ENCODE measurements around the gene ARHGEF28. TPM values are rescaled to one million over a fixed set of nuclear protein-coding genes. Genes with fewer than 3 reads are reported as not detected.

ARHGEF28 gene
- total and polyA plus RNA-seq, 2 of the 4 experiments (the other 2 are of a cell fraction), result 3.6 to 16.0 TPM

DNA sequence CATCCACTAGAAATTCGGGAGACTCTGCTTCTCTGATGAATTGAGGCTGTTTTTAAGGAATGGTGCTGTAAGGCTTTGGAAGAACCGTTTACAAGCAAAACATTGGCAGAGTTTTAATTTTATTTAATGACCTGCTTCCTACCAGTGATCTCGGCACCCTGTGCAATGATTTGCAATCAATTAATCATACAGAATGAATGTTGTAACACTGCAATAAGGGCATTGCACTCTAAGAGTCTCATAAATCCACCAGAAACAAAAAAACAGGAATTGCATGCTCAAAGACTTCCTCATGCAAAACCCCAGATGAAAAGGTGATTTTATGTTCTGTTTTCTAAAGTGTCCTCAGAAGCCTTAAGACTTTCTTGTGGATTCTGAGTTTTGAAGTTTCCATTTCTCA is 295.7 kb downstream of the ARHGEF28 start:
- no peak overlapping the region for H3K4me2 ChIP-seq (ENCODE audit: low read depth, low read length)
- 80% methylated on average over 1 of the region's 3 CpGs; no CpG with 5 or more reads in 1 of the 2 experiments for WGBS, 2 experiments (ENCODE audit: extremely low coverage in 2 of 2, insufficient read length in 1 of 2)
- H3K23ac ChIP-seq (ENCODE audit: low read depth, low read length), result no peak overlapping the region
- DNase-seq (no peak), ATAC-seq (ENCODE audit: low read depth) (no peak)
- no peak overlapping the region for H2BK20ac ChIP-seq (ENCODE audit: low read depth, low read length)
- no peaks in the 10 kb centered on the region for H3K9me3 ChIP-seq (ENCODE audit: control insufficient read depth, insufficient read depth, low read length)
- H3K36me3 ChIP-seq (ENCODE audit: control insufficient read depth, insufficient read depth, low read length), result no peaks in the 10 kb centered on the region
- H2AK5ac ChIP-seq (ENCODE audit: low read depth, low read length), result no peak overlapping the region
- no peak overlapping the region for H2AK9ac ChIP-seq (replicated peaks; ENCODE audit: low read depth, low read length, poor library complexity)
- no peak overlapping the region for H2BK15ac ChIP-seq (ENCODE audit: low read depth, low read length)
- no peak overlapping the region for H4K5ac ChIP-seq (ENCODE audit: low read depth, low read length)
- no peaks in the 10 kb centered on the region for H3K27me3 ChIP-seq (ENCODE audit: control insufficient read depth, insufficient read depth, low read length)
- H3K4me1 ChIP-seq (ENCODE audit: control insufficient read depth, insufficient read depth, low read length), result no peaks in the 10 kb centered on the region
- ChIA-PET POLR2A (ENCODE audit: unreplicated experiment) (no interaction called here), CTCF (no interaction called here)
- no peak overlapping the region for H3K9ac ChIP-seq (ENCODE audit: low read depth, low read length)
- H3K9me1 ChIP-seq (ENCODE audit: insufficient read depth, low read length), result no peaks in the 10 kb centered on the region; the same call in 1 of the 2 replicates
- no peak overlapping the region for H4K8ac ChIP-seq (ENCODE audit: low read depth in 2 of 2, low read length in 2 of 2)
- no peak overlapping the region for H3K56ac ChIP-seq (ENCODE audit: extremely low read depth, insufficient read depth, low read length)
- H3K79me1 ChIP-seq (ENCODE audit: low read depth in 1 of 2, low read length in 2 of 2), result no peaks in the 10 kb centered on the region; a peak in 2 of 4 replicates
- dilution Hi-C loops (cut with HindIII; ENCODE audit: low sequenced_read_pairs, unreplicated experiment) (no loop called here), in situ Hi-C loops (cut with MboI; ENCODE audit: low sequenced_read_pairs) (loop anchor here (25.0 kb wide), 1 partner anchor 991 kb away; no protein-coding TSS in a partner anchor), intact Hi-C loops (cut with micrococcal nuclease) (no loop called here)
- BruUV-seq (replicated peaks), result no TSS peak
- no peak overlapping the region for H3K4me3 ChIP-seq (ENCODE audit: insufficient read depth, low read depth, low read length)
- no peak overlapping the region for H2AFZ ChIP-seq (replicated peaks; ENCODE audit: low read length, poor library complexity)
- H4K91ac ChIP-seq (ENCODE audit: insufficient read depth, low read depth, low read length), result no peak overlapping the region
- H3K4ac ChIP-seq (ENCODE audit: low read depth, low read length), result no peak overlapping the region
- no peak overlapping the region for H2BK120ac ChIP-seq (ENCODE audit: low read depth, low read length)
- no peaks in the 10 kb centered on the region for H4K20me1 ChIP-seq (ENCODE audit: insufficient read depth, low read length)
- no peak overlapping the region for H2BK5ac ChIP-seq (ENCODE audit: low read depth, low read length, poor library complexity, severe bottlenecking)
- no peak overlapping the region for H3K14ac ChIP-seq (replicated peaks; ENCODE audit: low read depth, low read length)
- TF ChIP-seq BHLHE40 (IDR thresholded peaks at IDR 0.05; ENCODE audit: low read depth, low read length) (no peak), RAD21 (IDR thresholded peaks at IDR 0.05; ENCODE audit: low read length) (no peak), RFX5 (IDR thresholded peaks at IDR 0.05; ENCODE audit: low read depth, low read length) (no peak), RCOR1 (IDR thresholded peaks at IDR 0.05; ENCODE audit: insufficient replicate concordance, low read length) (no peak), MXI1 (IDR thresholded peaks at IDR 0.05; ENCODE audit: borderline replicate concordance, low read depth, low read length) (no peak), CHD1 (IDR thresholded peaks at IDR 0.05; ENCODE audit: low read depth, low read length) (no peak), SMC3 (IDR thresholded peaks at IDR 0.05; ENCODE audit: low read depth, low read length) (no peak), POLR2A (IDR thresholded peaks at IDR 0.05; ENCODE audit: low read depth, low read length) (no peak), CEBPB (IDR thresholded peaks at IDR 0.05; ENCODE audit: low read depth, low read length) (no peak)
- TF ChIP-seq, protein P1, sequence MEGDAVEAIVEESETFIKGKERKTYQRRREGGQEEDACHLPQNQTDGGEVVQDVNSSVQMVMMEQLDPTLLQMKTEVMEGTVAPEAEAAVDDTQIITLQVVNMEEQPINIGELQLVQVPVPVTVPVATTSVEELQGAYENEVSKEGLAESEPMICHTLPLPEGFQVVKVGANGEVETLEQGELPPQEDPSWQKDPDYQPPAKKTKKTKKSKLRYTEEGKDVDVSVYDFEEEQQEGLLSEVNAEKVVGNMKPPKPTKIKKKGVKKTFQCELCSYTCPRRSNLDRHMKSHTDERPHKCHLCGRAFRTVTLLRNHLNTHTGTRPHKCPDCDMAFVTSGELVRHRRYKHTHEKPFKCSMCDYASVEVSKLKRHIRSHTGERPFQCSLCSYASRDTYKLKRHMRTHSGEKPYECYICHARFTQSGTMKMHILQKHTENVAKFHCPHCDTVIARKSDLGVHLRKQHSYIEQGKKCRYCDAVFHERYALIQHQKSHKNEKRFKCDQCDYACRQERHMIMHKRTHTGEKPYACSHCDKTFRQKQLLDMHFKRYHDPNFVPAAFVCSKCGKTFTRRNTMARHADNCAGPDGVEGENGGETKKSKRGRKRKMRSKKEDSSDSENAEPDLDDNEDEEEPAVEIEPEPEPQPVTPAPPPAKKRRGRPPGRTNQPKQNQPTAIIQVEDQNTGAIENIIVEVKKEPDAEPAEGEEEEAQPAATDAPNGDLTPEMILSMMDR (conservative IDR thresholded peaks at IDR 0.05; ENCODE audit: low read depth, low read length), result no peak
- TF ChIP-seq, protein P2, sequence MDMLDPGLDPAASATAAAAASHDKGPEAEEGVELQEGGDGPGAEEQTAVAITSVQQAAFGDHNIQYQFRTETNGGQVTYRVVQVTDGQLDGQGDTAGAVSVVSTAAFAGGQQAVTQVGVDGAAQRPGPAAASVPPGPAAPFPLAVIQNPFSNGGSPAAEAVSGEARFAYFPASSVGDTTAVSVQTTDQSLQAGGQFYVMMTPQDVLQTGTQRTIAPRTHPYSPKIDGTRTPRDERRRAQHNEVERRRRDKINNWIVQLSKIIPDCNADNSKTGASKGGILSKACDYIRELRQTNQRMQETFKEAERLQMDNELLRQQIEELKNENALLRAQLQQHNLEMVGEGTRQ (IDR thresholded peaks at IDR 0.05; ENCODE audit: low read depth, low read length), result no peak
- TF ChIP-seq, protein P3, sequence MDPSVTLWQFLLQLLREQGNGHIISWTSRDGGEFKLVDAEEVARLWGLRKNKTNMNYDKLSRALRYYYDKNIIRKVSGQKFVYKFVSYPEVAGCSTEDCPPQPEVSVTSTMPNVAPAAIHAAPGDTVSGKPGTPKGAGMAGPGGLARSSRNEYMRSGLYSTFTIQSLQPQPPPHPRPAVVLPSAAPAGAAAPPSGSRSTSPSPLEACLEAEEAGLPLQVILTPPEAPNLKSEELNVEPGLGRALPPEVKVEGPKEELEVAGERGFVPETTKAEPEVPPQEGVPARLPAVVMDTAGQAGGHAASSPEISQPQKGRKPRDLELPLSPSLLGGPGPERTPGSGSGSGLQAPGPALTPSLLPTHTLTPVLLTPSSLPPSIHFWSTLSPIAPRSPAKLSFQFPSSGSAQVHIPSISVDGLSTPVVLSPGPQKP (IDR thresholded peaks at IDR 0.05; ENCODE audit: borderline replicate concordance, low read depth, low read length), result no peak
- H3K18ac ChIP-seq (ENCODE audit: low read depth, low read length), result no peak overlapping the region
- H3K27ac ChIP-seq (ENCODE audit: insufficient read depth, low read length), result no peak overlapping the region
